HepG2 (cell line): ENCODE measurements around the gene HNRNPA0. TPM values are rescaled to one million over a fixed set of nuclear protein-coding genes. Genes with fewer than 3 reads are reported as not detected.

Experiments
- ARNT ChIP-seq: fragments of 450-650 bp; IDR thresholded peaks from 2 replicates; pipeline ENCODE4 v1.6.1; 2017
- CBX2 ChIP-seq, 2 experiments: fragments of 200-600 bp in 1 of 2; sonication (generic); formaldehyde crosslinking in 1 of 2; IDR thresholded peaks; 2 replicates each; pipeline versions ENCODE4 v1.7.0 to v1.8.1; 2018 to 2022; ENCODE audit warnings: low read depth in 2 of 2, low read length in 1 of 2, mild to moderate bottlenecking in 1 of 2, missing genetic modification reagents in 1 of 2
- FIP1L1 ChIP-seq: fragments of 200-400 bp; formaldehyde crosslinking; IDR thresholded peaks from 2 replicates; pipeline ENCODE4 v1.6.1; 2018; ENCODE audit warnings: low read depth, mild to moderate bottlenecking, low read length, moderate library complexity, borderline replicate concordance; ENCODE audit not compliant: insufficient read depth
- HMG20B ChIP-seq: conservative IDR thresholded peaks from 2 replicates; pipeline ENCODE4 v1.6.1; 2016; ENCODE audit warnings: missing genetic modification reagents, missing compliant biosample characterization
- HMGA1 ChIP-seq: sonication (generic); formaldehyde crosslinking; conservative IDR thresholded peaks from 2 replicates; pipeline ENCODE4 v1.4.0; 2020; ENCODE audit warnings: missing genetic modification reagents
- KDM4B ChIP-seq: sonication (generic); formaldehyde crosslinking; IDR thresholded peaks from 2 replicates; pipeline ENCODE4 v1.4.0; 2020; ENCODE audit warnings: missing genetic modification reagents
- NONO ChIP-seq, 2 experiments: fragments of 450-650 bp in 1 of 2; sonication (generic) in 1 of 2; formaldehyde crosslinking in 1 of 2; IDR thresholded peaks in 1 of 2; conservative IDR thresholded peaks in 1 of 2; 2 replicates each; pipeline versions ENCODE4 v1.6.1 to v1.8.0; 2017 to 2022; ENCODE audit warnings: mild to moderate bottlenecking in 1 of 2, missing genetic modification reagents in 1 of 2, moderate library complexity in 1 of 2
- SALL2 ChIP-seq: sonication (generic); formaldehyde crosslinking; IDR thresholded peaks from 2 replicates; pipeline ENCODE4 v1.8.1; 2023; ENCODE audit warnings: mild to moderate bottlenecking, missing genetic modification reagents, inconsistent platforms
- SAP130 ChIP-seq: IDR thresholded peaks from 2 replicates; pipeline ENCODE4 v1.6.1; 2016; ENCODE audit warnings: low read depth
- TBX3 ChIP-seq: fragments of 450-650 bp; IDR thresholded peaks from 2 replicates; pipeline ENCODE4 v1.6.1; 2017; ENCODE audit warnings: antibody characterized with exemption, mild to moderate bottlenecking, inconsistent platforms, borderline replicate concordance
- YEATS4 ChIP-seq: sonication (generic); formaldehyde crosslinking; IDR thresholded peaks from 2 replicates; pipeline ENCODE4 v1.4.0; 2020; ENCODE audit warnings: missing genetic modification reagents, borderline replicate concordance
- ZNF225 ChIP-seq: sonication (generic); formaldehyde crosslinking; IDR thresholded peaks from 2 replicates; pipeline ENCODE4 v1.4.0; 2020; ENCODE audit warnings: mild to moderate bottlenecking, missing genetic modification reagents
- ZNF263 ChIP-seq: sonication (generic); formaldehyde crosslinking; IDR thresholded peaks from 2 replicates; pipeline ENCODE4 v1.4.0; 2020; ENCODE audit warnings: missing genetic modification reagents
- ZNF296 ChIP-seq: sonication (generic); formaldehyde crosslinking; conservative IDR thresholded peaks from 2 replicates; pipeline ENCODE4 v1.5.0; 2020; ENCODE audit warnings: mild to moderate bottlenecking, missing genetic modification reagents
- ZNF460 ChIP-seq: sonication (generic); formaldehyde crosslinking; IDR thresholded peaks from 2 replicates; pipeline ENCODE4 v1.5.1; 2020; ENCODE audit warnings: missing genetic modification reagents, mild to moderate bottlenecking, borderline replicate concordance
- ZNF510 ChIP-seq: sonication (generic); formaldehyde crosslinking; IDR thresholded peaks from 2 replicates; pipeline ENCODE4 v1.4.0; 2020; ENCODE audit warnings: low read depth, mild to moderate bottlenecking, missing genetic modification reagents
- polyA plus RNA-seq, 8 experiments: library from polyadenylated mRNA; depleted of rRNA in 3 of 8; stranded (reverse) in 7 of 8; unstranded in 1 of 8; fragments of >200 nt; fragmentation: Illumina TruSeq in 4 of 8; extraction: Trizol in 4 of 8; gene quantifications; 2 replicates each; pipeline versions ENCODE4 v1.2.1 to v1.2.3, GENCODE V29; 2011 to 2016; ENCODE audit warnings: low read depth in 4 of 8, missing spikeins in 1 of 8, mixed read lengths in 1 of 8; ENCODE audit not compliant: insufficient read depth in 1 of 8
- total RNA-seq, 5 experiments: library from RNA; depleted of rRNA; stranded (reverse); fragments of >200 nt; fragmentation: Illumina TruSeq; extraction: Trizol; gene quantifications; 2 replicates each; pipeline ENCODE4 v1.2.3, GENCODE V29; 2016; ENCODE audit warnings: low read depth in 1 of 5
- TF ChIP-seq, protein P1 (sequence below): IDR thresholded peaks from 2 replicates; pipeline ENCODE4 v1.6.1; 2016; ENCODE audit warnings: low read depth, borderline replicate concordance
- TF ChIP-seq, protein P2 (sequence below): sonication (generic); formaldehyde crosslinking; IDR thresholded peaks from 2 replicates; pipeline ENCODE4 v1.4.0; 2020; ENCODE audit warnings: missing genetic modification reagents
- TF ChIP-seq, protein P3 (sequence below): sonication (generic); formaldehyde crosslinking; IDR thresholded peaks from 2 replicates; pipeline ENCODE4 v1.4.0; 2020; ENCODE audit warnings: missing genetic modification reagents, borderline replicate concordance
- TF ChIP-seq, protein P4 (sequence below): IDR thresholded peaks from 2 replicates; pipeline ENCODE4 v1.6.1; 2016; ENCODE audit warnings: missing compliant biosample characterization, missing genetic modification reagents, borderline replicate concordance
- TF ChIP-seq, protein P5 (sequence below): sonication (generic); formaldehyde crosslinking; IDR thresholded peaks from 2 replicates; pipeline ENCODE4 v1.8.0; 2022; ENCODE audit warnings: missing genetic modification reagents, mild to moderate bottlenecking, inconsistent platforms, borderline replicate concordance

The HNRNPA0 gene
- total and polyA plus RNA-seq, 2 of the 13 experiments (the other 11 are each of a cell fraction or from before 2014, with no cell fraction given), result 9.0 to 12.9 TPM

DNA sequence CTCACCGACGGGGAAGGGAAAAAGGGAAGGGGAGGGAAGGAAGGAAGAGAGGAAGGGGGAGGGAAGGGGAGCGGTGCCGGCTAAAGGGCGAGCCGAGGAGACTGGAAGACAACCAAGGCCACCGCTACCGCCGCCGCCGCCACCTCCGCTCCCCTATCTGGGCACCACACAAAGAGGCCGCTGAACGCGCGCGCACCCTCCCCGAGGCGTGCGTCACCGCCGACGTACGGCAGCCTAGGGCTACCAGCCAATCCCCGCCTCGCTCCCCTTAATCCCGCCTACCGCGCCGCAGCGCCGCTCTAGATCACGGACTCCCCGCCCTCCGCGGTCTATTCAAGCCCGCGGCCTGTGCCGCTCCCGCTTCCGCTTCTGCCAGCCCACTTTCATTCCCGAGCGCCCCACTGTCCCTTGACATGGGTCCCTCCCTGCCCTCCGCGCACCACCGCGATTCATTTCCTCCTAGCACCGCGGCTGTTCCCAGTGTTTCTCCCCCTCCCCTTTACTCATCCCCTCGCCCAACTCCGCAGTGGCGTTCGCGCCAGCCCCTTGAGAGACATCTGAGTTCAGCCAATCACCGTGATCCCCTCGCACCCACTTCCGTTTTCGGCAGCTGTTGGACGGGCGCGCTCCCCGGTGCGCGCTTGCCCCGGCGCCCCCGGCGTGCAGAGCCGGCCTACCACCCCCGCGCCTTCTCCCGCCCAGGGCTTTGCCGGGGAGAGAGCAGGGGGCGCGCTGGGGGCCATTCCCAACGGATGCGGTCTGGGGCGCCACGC lies at the start of gene HNRNPA0 (continued):
- TF ChIP-seq KDM4B (CRISPR knock-in tag) (no peak), ZNF296 (CRISPR knock-in tag) (peak; percentile 66; the same call in 1 of the 2 replicates), HMGA1 (CRISPR knock-in tag) (no peak), FIP1L1 (no peak), SAP130 (CRISPR knock-in tag) (peak; percentile 72), YEATS4 (CRISPR knock-in tag) (peak; percentile 82), TBX3 (peak; percentile 88), ZNF263 (peak; percentile 44; the same call in 1 of the 2 replicates), ARNT (no peak), ZNF510 (CRISPR knock-in tag) (no peak), SALL2 (CRISPR knock-in tag) (peak; percentile 50), HMG20B (CRISPR knock-in tag) (no peak), ZNF460 (CRISPR knock-in tag) (peak; percentile 29; the same call in 1 of the 2 replicates), CBX2 (IDR thresholded peaks at IDR 0.05; ENCODE audit: low read depth, low read length) (no peak; the same call in 1 of the 2 replicates), CBX2 (CRISPR knock-in tag; IDR thresholded peaks at IDR 0.05; ENCODE audit: low read depth) (no peak), ZNF225 (CRISPR knock-in tag) (peak; percentile 29; the same call in 1 of the 2 replicates), NONO (IDR thresholded peaks at IDR 0.05) (no peak), NONO (CRISPR knock-in tag; conservative IDR thresholded peaks at IDR 0.05) (peak; percentile 85)
- TF ChIP-seq, protein P1, sequence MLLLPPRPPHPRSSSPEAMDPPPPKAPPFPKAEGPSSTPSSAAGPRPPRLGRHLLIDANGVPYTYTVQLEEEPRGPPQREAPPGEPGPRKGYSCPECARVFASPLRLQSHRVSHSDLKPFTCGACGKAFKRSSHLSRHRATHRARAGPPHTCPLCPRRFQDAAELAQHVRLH, result peak; percentile 77
- TF ChIP-seq, protein P2, sequence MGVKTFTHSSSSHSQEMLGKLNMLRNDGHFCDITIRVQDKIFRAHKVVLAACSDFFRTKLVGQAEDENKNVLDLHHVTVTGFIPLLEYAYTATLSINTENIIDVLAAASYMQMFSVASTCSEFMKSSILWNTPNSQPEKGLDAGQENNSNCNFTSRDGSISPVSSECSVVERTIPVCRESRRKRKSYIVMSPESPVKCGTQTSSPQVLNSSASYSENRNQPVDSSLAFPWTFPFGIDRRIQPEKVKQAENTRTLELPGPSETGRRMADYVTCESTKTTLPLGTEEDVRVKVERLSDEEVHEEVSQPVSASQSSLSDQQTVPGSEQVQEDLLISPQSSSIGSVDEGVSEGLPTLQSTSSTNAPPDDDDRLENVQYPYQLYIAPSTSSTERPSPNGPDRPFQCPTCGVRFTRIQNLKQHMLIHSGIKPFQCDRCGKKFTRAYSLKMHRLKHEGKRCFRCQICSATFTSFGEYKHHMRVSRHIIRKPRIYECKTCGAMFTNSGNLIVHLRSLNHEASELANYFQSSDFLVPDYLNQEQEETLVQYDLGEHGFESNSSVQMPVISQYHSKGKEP, result no peak; the same call in 1 of the 2 replicates
- TF ChIP-seq, protein P3, sequence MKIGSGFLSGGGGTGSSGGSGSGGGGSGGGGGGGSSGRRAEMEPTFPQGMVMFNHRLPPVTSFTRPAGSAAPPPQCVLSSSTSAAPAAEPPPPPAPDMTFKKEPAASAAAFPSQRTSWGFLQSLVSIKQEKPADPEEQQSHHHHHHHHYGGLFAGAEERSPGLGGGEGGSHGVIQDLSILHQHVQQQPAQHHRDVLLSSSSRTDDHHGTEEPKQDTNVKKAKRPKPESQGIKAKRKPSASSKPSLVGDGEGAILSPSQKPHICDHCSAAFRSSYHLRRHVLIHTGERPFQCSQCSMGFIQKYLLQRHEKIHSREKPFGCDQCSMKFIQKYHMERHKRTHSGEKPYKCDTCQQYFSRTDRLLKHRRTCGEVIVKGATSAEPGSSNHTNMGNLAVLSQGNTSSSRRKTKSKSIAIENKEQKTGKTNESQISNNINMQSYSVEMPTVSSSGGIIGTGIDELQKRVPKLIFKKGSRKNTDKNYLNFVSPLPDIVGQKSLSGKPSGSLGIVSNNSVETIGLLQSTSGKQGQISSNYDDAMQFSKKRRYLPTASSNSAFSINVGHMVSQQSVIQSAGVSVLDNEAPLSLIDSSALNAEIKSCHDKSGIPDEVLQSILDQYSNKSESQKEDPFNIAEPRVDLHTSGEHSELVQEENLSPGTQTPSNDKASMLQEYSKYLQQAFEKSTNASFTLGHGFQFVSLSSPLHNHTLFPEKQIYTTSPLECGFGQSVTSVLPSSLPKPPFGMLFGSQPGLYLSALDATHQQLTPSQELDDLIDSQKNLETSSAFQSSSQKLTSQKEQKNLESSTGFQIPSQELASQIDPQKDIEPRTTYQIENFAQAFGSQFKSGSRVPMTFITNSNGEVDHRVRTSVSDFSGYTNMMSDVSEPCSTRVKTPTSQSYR (CRISPR knock-in tag), result peak; percentile 21; the same call in 1 of the 2 replicates
- TF ChIP-seq, protein P4, sequence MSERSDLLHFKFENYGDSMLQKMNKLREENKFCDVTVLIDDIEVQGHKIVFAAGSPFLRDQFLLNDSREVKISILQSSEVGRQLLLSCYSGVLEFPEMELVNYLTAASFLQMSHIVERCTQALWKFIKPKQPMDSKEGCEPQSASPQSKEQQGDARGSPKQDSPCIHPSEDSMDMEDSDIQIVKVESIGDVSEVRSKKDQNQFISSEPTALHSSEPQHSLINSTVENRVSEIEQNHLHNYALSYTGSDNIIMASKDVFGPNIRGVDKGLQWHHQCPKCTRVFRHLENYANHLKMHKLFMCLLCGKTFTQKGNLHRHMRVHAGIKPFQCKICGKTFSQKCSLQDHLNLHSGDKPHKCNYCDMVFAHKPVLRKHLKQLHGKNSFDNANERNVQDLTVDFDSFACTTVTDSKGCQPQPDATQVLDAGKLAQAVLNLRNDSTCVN, result peak; percentile 31; the same call in 1 of the 2 replicates
- TF ChIP-seq, protein P5, sequence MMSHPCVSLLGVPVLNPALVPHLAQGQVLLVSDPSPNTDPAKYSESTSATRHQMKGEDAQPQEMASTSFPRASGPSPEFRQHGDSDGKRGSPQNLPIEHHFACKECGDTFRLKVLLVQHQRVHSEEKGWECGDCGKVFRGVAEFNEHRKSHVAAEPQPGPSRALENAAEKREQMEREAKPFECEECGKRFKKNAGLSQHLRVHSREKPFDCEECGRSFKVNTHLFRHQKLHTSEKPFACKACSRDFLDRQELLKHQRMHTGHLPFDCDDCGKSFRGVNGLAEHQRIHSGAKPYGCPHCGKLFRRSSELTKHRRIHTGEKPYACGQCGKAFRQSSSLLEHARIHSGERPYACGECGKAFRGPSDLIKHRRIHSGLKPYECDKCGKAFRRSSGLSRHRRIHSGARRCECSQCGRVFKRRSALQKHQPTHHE, result peak; percentile 64; the same call in 1 of the 2 replicates
